Esophagus squamous epithelium (tissue), 5 donors: Measurements from ENCODE around the gene KL. TPM values are rescaled to one million over a fixed set of nuclear protein-coding genes. Genes with fewer than 3 reads are reported as not detected.

Source experiments
- DNase-seq: peaks from one replicate; lab custom pipeline; 2025; lab: John Stamatoyannopoulos, UW
- H3K27ac ChIP-seq, 4 donors: fragments of 200-600 bp; sonication (generic); one replicate each; pipeline ENCODE4 v1.5.1; 2016 to 2019; ENCODE audit warnings: mild to moderate bottlenecking in 1 of 4
- H3K27me3 ChIP-seq, 4 donors: fragments of 200-600 bp; sonication (generic); 1 replicate in 3 of 4; 2 replicates in 1 of 4; pipeline versions ENCODE4 v1.5.1 to v1.6.0; 2017 to 2021; ENCODE audit warnings: antibody characterized with exemption in 1 of 4
- H3K36me3 ChIP-seq, 3 donors: fragments of 200-600 bp; sonication (generic); one replicate each; pipeline ENCODE4 v1.5.1; 2016 to 2019
- H3K4me1 ChIP-seq, 3 donors: fragments of 200-600 bp; sonication (generic); one replicate each; pipeline ENCODE4 v1.5.1; 2017 to 2019
- H3K4me3 ChIP-seq, 4 donors: fragments of 200-600 bp; sonication (generic); 1 replicate in 3 of 4; 2 replicates in 1 of 4; pipeline ENCODE4 v1.5.1; 2016 to 2019; ENCODE audit warnings: mild to moderate bottlenecking in 2 of 4, moderate library complexity in 1 of 4
- H3K9me3 ChIP-seq, 3 donors: fragments of 200-600 bp; sonication (generic); one replicate each; pipeline ENCODE4 v1.5.1; 2016 to 2019
- CTCF ChIP-seq, 6 experiments: fragments of 450-650 bp in 4 of 6; fragments of 200-600 bp in 2 of 6; sonication (generic) in 2 of 6; IDR thresholded peaks; one replicate each; pipeline ENCODE4 v1.5.1; 2016 to 2019; ENCODE audit warnings: antibody characterized with exemption in 6 of 6, mild to moderate bottlenecking in 4 of 6, moderate library complexity in 4 of 6
- POLR2A ChIP-seq, 4 donors: fragments of 450-650 bp; IDR thresholded peaks; one replicate each; pipeline ENCODE4 v1.6.1; 2017; ENCODE audit warnings: antibody characterized with exemption in 4 of 4, mild to moderate bottlenecking in 4 of 4, moderate library complexity in 3 of 4
- WGBS, 2 donors: methylation state at CpG; one replicate each; pipeline ENCODE4 v1.1.5; 2018; 5-methylcytosine and 5-hydroxymethylcytosine counted together
- intact Hi-C: fragments of 100-400 bp; cut with DNase I; formaldehyde crosslinking; loops from one replicate; pipeline ENCODE4 v1.15.0; 2022
- total RNA-seq, 4 donors: library from RNA; depleted of rRNA; stranded (reverse); fragments of >200 nt; gene quantifications; one replicate each; pipeline ENCODE4 v1.1.0, GENCODE V29; 2016
- donor health status: DM: yes; HTN: yes; CAD: no.

The KL gene
- total RNA-seq, 4 donors from 2014 or later: 0.11 to 1.1 (median 0.82) TPM

- H3K27me3 ChIP-seq: no peaks in the 10 kb centered on the region
- 83 to 91% methylated on average over 3 of the region's 3 CpGs for WGBS, 2 donors
- no peaks in the 10 kb centered on the region for H3K4me1 ChIP-seq
- no peak overlapping the region for H3K4me3 ChIP-seq
- no peaks in the 10 kb centered on the region for H3K9me3 ChIP-seq
- no peaks in the 10 kb centered on the region for H3K36me3 ChIP-seq
- intact Hi-C loops: no loop called here
- TF ChIP-seq CTCF (IDR thresholded peaks at IDR 0.05): no peak
- no peak for TF ChIP-seq POLR2A (IDR thresholded peaks at IDR 0.05)
- no peak for DNase-seq
- no peak overlapping the region for H3K27ac ChIP-seq
Observed at GRCh38 chr13:33078263-33078662, 62.0 kb downstream of the KL start.

- Histone ChIP-seq H3K27ac (no peak overlapping the region), H3K4me1 (no peaks in the 10 kb centered on the region), H3K27me3 (no peaks in the 10 kb centered on the region), H3K9me3 (no peaks in the 10 kb centered on the region), H3K4me3 (no peak overlapping the region), H3K36me3 (no peaks in the 10 kb centered on the region)
- DNase-seq: no peak
- TF ChIP-seq CTCF (IDR thresholded peaks at IDR 0.05) (no peak), POLR2A (IDR thresholded peaks at IDR 0.05) (no peak)
- intact Hi-C loops: no loop called here
- 53 to 65% methylated on average over 2 of the region's 2 CpGs for WGBS, 2 donors
Observed at GRCh38 chr13:33079960-33080359, 63.7 kb downstream of the KL start.

GRCh38 chr13:33080972-33081590 is 64.9 kb downstream of the KL start:
- WGBS, 2 donors: 33 to 43% methylated on average over 5 of the region's 5 CpGs
- Histone ChIP-seq H3K27me3 (no peaks in the 10 kb centered on the region), H3K9me3 (no peaks in the 10 kb centered on the region), H3K4me3 (no peak overlapping the region), H3K27ac (no peak overlapping the region), H3K36me3 (no peaks in the 10 kb centered on the region), H3K4me1 (no peaks in the 10 kb centered on the region)
- intact Hi-C loops: no loop called here
- no peak for DNase-seq
- TF ChIP-seq CTCF (IDR thresholded peaks at IDR 0.05): no peak
- TF ChIP-seq POLR2A (IDR thresholded peaks at IDR 0.05): no peak

DNA sequence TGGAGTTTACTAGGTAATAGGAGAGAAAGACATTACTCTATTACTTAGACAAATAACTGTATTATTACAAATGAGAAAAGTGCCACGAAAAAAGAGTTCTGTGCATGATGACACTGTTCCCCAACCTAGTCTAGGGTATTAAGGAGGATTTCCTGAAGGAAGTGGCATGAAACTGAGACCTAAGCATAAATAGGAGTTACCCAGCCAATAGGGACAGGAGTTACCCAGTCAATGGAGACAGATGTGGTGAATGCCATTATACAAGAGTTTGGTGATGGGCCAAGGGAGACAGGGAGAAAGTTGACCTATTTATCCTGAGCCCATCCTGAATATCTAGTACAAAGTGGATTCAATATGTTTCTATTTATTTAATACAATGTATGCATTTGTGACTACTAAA is 65.4 kb downstream of the KL start:
- no peaks in the 10 kb centered on the region for H3K9me3 ChIP-seq
- no peak overlapping the region for H3K27ac ChIP-seq
- H3K4me3 ChIP-seq: no peak overlapping the region
- intact Hi-C loops: no loop called here
- DNase-seq: no peak
- no peaks in the 10 kb centered on the region for H3K27me3 ChIP-seq
- H3K4me1 ChIP-seq: no peaks in the 10 kb centered on the region
- TF ChIP-seq CTCF (IDR thresholded peaks at IDR 0.05) (no peak), POLR2A (IDR thresholded peaks at IDR 0.05) (no peak)
- no peaks in the 10 kb centered on the region for H3K36me3 ChIP-seq
- WGBS, 2 donors: 35 to 50% methylated on average over 1 of the region's 1 CpG

DNA sequence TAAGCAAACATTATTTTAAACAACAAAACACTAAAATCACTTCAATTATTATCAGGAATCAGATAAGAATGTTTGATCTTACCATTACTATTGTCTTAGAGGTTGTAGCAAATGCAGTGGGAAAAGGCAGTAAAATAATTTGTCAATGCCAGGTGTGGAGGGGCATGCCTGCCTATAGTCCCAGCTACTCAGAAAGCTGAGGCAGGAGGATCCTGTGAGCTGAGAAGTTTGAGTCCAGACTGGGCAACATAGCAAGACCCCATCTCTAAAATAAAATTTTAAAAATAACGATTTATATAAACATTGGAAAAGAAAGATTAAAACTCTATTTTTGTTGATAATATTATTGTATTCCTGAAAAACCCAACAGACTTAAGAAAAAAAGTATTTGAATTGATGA is 66.8 kb downstream of the KL start:
- H3K4me1 ChIP-seq: no peaks in the 10 kb centered on the region
- DNase-seq: no peak
- H3K36me3 ChIP-seq: no peaks in the 10 kb centered on the region
- H3K27ac ChIP-seq: no peak overlapping the region
- no peak for TF ChIP-seq POLR2A (IDR thresholded peaks at IDR 0.05)
- no peak for TF ChIP-seq CTCF (IDR thresholded peaks at IDR 0.05)
- WGBS, 2 donors: 88 to 93% methylated on average over 1 of the region's 1 CpG
- H3K9me3 ChIP-seq: no peaks in the 10 kb centered on the region
- no peak overlapping the region for H3K4me3 ChIP-seq
- intact Hi-C loops: no loop called here
- H3K27me3 ChIP-seq: no peaks in the 10 kb centered on the region
